HG02623 (cell line): ENCODE results near the gene MAPK14.
"Not testable (repeated sequence)": the region's sequence is repeated elsewhere in the genome, so short reads cannot be mapped to it uniquely, and the experiment has no call there.

Experiments
- ATAC-seq: cut with Tn5 transposase; IDR thresholded peaks from one replicate; pipeline ENCODE4 v1.9.1; 2021; ENCODE audit warnings: moderate library complexity; ENCODE audit not compliant: unreplicated experiment

MAPK14 gene

DNA sequence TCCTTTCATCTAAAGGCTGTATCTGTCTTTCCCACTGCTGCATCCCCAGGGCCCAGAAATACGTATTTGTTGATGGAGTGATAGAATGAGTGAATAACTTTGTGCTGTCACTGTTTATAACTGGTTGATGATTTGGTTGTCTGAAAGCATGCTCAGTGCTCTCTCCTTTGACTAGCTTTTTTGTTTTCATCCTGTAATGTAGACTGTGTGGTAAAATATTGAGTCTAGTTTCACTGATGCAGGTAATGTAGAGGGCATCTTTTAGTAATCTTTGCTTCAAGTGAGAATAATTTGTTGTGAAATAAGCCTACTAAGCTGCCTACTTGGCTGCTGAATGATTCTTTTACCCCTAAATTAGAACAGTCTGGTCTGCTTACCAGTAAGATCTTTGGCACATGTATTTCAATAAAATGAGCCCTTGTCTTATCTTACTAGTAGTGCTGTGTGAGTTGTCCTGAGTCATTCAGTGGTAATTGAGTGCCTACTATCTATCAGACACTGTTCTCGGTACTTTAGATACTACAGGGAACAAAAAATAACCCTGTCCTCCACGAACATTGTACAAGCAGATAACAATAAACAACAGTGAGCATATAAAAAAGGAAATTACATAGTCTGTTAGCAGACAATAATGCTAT is 39.9 kb downstream of the MAPK14 start:
- ATAC-seq: no peak

- no peak for ATAC-seq
These were observed 40.4 kb downstream of the MAPK14 start for GRCh38 chr6:36068012-36068392.

DNA sequence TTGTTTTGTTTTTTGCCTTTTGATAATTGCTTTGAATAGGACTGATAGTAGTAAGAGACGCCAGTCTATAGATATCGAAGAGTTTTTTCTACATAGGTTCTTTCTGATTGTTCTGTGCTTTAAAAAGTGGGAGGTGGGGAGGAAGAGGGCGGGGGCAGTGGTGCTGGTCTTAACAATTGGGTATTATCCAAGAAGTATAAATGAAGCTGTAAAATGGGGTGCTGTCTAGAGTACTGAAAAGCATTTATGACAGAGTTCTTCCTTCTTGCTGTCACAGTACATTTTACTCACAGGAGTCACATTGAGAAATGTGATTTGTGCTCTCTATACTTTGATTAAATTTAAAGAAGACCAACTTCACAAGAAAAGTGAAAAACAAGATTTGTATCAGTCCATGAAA is 41.0 kb downstream of the MAPK14 start:
- ATAC-seq: no peak

DNA sequence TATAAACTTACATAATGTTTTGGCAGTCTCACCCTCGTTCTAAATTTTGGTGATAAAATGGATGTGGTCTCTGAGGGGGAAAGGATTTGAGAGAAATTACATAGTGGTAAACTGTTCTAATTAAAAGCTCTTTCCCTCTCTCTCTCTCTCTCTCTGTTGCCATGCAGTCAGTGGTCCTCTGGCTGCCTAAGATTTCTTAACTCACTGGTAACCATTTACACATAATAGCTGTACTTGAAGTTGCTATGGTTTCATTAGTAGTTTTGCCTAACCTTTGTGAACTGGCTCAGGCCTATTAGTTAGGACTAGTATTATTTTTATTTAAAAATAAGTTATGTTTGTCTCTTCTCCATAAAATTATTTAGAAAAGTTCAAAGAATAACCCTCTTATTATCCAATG is 42.0 kb downstream of the MAPK14 start:
- ATAC-seq: no peak

DNA sequence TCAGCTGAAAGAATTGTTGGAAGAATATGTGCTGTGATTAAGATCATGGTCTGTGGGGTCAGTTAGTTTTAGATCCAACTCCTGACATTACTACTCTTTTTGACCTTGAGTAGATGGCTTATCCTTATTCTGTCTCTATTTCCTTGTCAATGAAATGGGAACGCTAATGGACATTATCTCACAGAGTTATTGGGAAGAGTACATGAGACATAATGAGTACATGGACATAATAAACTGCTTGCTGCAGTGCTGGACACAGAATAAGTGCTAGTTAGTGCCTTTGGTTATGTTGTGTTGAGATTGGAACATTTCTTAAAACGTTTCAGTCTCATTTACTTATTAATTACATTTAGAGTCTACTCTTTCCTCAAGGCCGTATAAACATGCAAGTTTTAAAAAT is 42.6 kb downstream of the MAPK14 start:
- no peak for ATAC-seq

- no peak for ATAC-seq
These were observed 43.7 kb downstream of the MAPK14 start for GRCh38 chr6:36071281-36071680.

GRCh38 chr6:36071714-36072113 is 44.1 kb downstream of the MAPK14 start:
- ATAC-seq: no peak

- no peak for ATAC-seq
These were observed 45.1 kb downstream of the MAPK14 start for GRCh38 chr6:36072681-36073080.

DNA sequence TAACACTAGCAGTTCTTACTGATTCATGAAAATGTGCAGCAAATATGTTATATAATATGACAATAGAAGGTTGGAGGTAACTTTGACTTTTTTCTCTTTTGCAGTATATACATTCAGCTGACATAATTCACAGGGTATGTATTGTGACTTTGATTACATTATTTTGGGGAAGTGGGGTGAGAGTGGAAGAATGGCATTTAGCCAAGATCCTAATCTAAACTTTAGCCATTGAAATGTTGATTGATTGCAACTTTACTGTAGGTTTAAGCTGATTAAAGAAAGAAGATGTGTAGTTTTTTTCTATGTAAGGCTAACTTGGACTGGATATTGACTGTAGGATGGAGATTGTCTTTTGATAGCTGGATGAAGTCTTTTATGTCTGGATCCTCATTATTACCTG is 46.0 kb downstream of the MAPK14 start:
- ATAC-seq: no peak

DNA sequence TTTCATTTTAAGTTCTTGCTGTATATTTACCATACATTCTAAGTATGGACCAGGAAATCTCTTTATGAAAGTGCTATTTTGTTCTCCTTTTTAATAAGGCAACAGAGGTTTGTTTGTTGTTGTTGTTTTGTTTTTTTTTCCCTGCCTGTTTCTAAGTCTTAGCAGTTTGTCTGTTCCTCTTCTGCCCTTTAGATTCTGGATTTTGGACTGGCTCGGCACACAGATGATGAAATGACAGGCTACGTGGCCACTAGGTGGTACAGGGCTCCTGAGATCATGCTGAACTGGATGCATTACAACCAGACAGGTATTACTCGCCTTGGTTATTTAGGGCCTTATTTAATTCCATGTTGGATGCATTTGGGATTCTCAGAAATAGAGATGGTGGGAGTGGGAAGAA is 48.0 kb downstream of the MAPK14 start:
- no peak for ATAC-seq

DNA sequence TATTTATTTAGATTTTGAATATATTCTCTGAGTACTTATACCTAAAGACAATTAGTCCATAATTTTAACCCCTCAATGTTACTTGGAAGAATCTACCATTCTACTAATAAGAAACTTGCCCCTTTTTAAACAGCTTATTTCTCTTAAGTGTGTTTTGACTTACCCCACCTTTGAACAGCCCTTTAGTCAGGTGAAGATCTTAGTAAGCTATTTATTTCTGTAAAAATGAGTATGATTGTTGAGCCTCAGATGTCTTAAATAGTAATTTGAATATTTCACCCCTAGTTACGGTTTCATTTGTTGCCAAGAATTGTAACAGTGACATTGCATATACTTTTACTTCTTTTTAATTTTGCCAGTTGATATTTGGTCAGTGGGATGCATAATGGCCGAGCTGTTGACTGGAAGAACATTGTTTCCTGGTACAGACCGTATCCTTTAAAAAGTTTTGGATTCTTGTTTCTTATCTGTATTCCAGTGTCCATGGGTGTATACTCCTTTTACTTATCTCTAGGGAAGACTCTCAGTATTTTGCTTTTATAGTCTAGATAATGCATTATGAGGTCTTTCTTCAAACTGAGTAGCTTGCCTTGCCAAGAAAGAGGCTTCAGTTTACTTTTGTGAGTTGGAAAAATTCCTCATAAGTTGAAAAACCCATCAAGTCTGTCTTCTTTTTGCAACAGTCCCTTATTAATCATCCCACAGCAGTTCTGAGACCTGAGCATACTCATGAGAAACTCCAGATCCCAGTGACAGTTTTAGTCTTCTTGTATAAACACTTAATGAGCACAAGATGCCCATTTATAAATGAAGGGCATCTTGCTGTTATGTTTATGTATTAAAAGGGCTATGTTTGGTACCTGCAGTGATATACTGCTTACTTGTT is 48.8 kb downstream of the MAPK14 start:
- ATAC-seq: no peak

- ATAC-seq: no peak
These were observed 50.6 kb downstream of the MAPK14 start for GRCh38 chr6:36078159-36078558.

GRCh38 chr6:36079601-36080000 is 52.0 kb downstream of the MAPK14 start:
- ATAC-seq: no peak

- no peak for ATAC-seq
These were observed 54.7 kb downstream of the MAPK14 start for GRCh38 chr6:36082318-36082717.

GRCh38 chr6:36083446-36083845 is 55.8 kb downstream of the MAPK14 start:
- no peak for ATAC-seq

- not testable (repeated sequence) for ATAC-seq
These were observed 60.6 kb downstream of the MAPK14 start for GRCh38 chr6:36088204-36088603.

- no peak for ATAC-seq
These were observed 61.4 kb downstream of the MAPK14 start for GRCh38 chr6:36089048-36089447.

- no peak for ATAC-seq
These were observed 66.6 kb downstream of the MAPK14 start for GRCh38 chr6:36094238-36094637.

- no peak for ATAC-seq
These were observed 67.3 kb downstream of the MAPK14 start for GRCh38 chr6:36094753-36095496.

GRCh38 chr6:36095497-36096391 is 68.1 kb downstream of the MAPK14 start:
- ATAC-seq: no peak
